Endodermal cell (in vitro differentiated cells): ENCODE measurements around the gene TRAF3. TPM values are rescaled to one million over a fixed set of nuclear protein-coding genes. Genes with fewer than 3 reads are reported as not detected.

Experiments
- DNase-seq: peaks from one replicate; pipeline ENCODE4 v3.0.0-alpha.2; 2017
- H3K27ac ChIP-seq: 2 replicates; pipeline ENCODE4 v1.5.1; 2013; ENCODE audit warnings: mild to moderate bottlenecking, low read depth, low read length, moderate library complexity
- H3K27me3 ChIP-seq: 2 replicates; pipeline ENCODE4 v1.6.1; 2013; ENCODE audit warnings: mild to moderate bottlenecking, low read length, moderate library complexity; ENCODE audit not compliant: insufficient read depth, control insufficient read depth, poor library complexity, severe bottlenecking
- H3K36me3 ChIP-seq: 2 replicates; pipeline ENCODE4 v1.7.0; 2013; ENCODE audit warnings: mild to moderate bottlenecking, low read length, moderate library complexity; ENCODE audit not compliant: control insufficient read depth, insufficient read depth
- H3K4me1 ChIP-seq: one replicate; pipeline ENCODE4 v1.7.0; 2013; ENCODE audit warnings: low read length; ENCODE audit not compliant: control insufficient read depth, insufficient read depth
- H3K4me3 ChIP-seq: 2 replicates; pipeline ENCODE4 v1.5.1; 2013; ENCODE audit warnings: mild to moderate bottlenecking, low read length, moderate library complexity
- H3K9ac ChIP-seq: 2 replicates; pipeline ENCODE4 v1.6.1; 2013; ENCODE audit warnings: mild to moderate bottlenecking, low read length, moderate library complexity; ENCODE audit not compliant: poor library complexity, severe bottlenecking; ENCODE audit errors: extremely low read depth
- H3K9me3 ChIP-seq: 2 replicates; pipeline ENCODE4 v1.6.1; 2013; ENCODE audit warnings: mild to moderate bottlenecking, low read length, moderate library complexity; ENCODE audit not compliant: control insufficient read depth
- H3K27ac Mint-ChIP-seq: 2 replicates; pipeline ENCODE4 v1.8.0; 2020; ENCODE audit warnings: mixed read lengths
- H3K27me3 Mint-ChIP-seq: 2 replicates; pipeline ENCODE4 v1.8.0; 2021; ENCODE audit warnings: mild to moderate bottlenecking, mixed read lengths; ENCODE audit not compliant: insufficient read depth
- H3K36me3 Mint-ChIP-seq: 2 replicates; pipeline ENCODE4 v1.8.0; 2020; ENCODE audit warnings: low read depth, mixed read lengths
- H3K4me1 Mint-ChIP-seq: 2 replicates; pipeline ENCODE4 v1.8.0; 2020; ENCODE audit warnings: mixed read lengths
- H3K4me3 Mint-ChIP-seq: 2 replicates; pipeline ENCODE4 v1.8.0; 2020; ENCODE audit warnings: mild to moderate bottlenecking, moderate library complexity, mixed read lengths
- H3K9me3 Mint-ChIP-seq: 2 replicates; pipeline ENCODE4 v1.8.0; 2020; ENCODE audit warnings: mild to moderate bottlenecking, mixed read lengths
- CTCF ChIP-seq: fragments of 200-600 bp; sonication (generic); conservative IDR thresholded peaks from 2 replicates; pipeline ENCODE4 v1.5.0; 2021; ENCODE audit warnings: antibody characterized with exemption, mild to moderate bottlenecking
- WGBS, 2 experiments: methylation state at CpG; one replicate each; pipeline versions ENCODE4 v1.1.5 to v1.1.7; 2013; ENCODE audit warnings: missing lambda C conversion rate in 2 of 2, mixed read lengths in 1 of 2; ENCODE audit not compliant: insufficient coverage in 1 of 2, insufficient read length in 1 of 2; 5-methylcytosine and 5-hydroxymethylcytosine counted together
- total RNA-seq, 2 donors: library from RNA; stranded (reverse); fragmentation: NEBNext Ultra II Directional in 1 of 2; extraction: Animal tissue kit (Norgen Biotek cat#: 25700) in 1 of 2; gene quantifications; 2 replicates in 1 of 2; 3 replicates in 1 of 2; pipeline ENCODE4 v1.2.1, GENCODE V29; 2021

TRAF3 gene
- total RNA-seq, 2 donors from 2014 or later: 16.7 to 23.8 TPM

DNA sequence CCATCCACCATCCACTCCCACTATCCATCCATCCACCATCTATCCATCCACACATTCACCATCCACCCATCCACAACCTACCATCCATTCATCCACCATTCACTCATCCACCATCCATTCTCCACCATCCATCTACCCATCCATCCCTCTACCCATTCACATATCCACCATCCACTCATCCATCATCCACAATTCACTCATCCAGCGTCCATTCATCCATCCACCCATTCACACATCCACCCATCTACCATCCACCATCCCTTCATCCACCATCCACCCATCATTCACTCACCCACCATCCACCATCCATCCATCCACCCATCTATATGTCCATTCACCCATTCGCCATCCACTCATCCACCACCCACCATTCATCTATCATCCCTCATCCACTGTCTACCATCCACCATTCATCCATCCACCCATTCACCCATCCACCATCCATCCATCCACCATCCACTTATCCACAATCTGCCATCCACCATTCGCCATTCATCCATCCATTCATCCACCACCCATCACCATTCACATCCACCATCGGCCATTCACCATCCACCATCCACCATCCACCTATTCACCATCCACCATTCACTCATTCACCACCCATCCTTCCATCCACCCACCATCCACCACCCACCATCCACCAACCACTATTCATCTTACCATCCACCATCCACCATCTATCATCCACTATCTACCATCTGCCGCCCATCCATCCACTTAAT, 143.2 kb downstream of the TRAF3 start:
- Mint-ChIP-seq H3K4me1 (no peaks in the 10 kb centered on the region), H3K9me3 (no peaks in the 10 kb centered on the region), H3K4me3 (no peak overlapping the region), H3K36me3 (no peaks in the 10 kb centered on the region), H3K27ac (no peak overlapping the region), H3K27me3 (peaks cover 13% of the 10 kb centered on the region)
- Histone ChIP-seq H3K4me1 (peaks cover 5% of the 10 kb centered on the region), H3K4me3 (no peak overlapping the region), H3K27ac (no peak overlapping the region), H3K9me3 (no peaks in the 10 kb centered on the region), H3K27me3 (peaks cover 51% of the 10 kb centered on the region), H3K36me3 (no peaks in the 10 kb centered on the region), H3K9ac (no peak overlapping the region)
- DNase-seq: no peak
- WGBS, 2 experiments: 88 to 89% methylated on average over 3 to 5 of the region's 5 CpGs
- no peak for TF ChIP-seq CTCF

DNA sequence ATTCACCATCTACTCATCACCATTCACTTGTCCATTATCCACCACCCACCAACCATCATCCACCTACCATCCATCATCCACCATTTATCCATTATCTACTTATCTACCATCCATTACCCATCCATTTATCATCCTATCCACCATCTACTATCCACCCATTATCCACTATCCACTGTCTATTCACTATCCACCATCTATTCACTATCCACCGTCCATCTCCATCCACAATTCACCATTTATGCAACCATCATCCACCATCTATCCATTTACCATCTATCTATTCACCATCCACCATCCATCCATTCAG, 143.7 kb downstream of the TRAF3 start:
- Histone ChIP-seq H3K9ac (no peak overlapping the region), H3K9me3 (no peaks in the 10 kb centered on the region), H3K4me3 (no peak overlapping the region), H3K27me3 (peaks cover 53% of the 10 kb centered on the region), H3K4me1 (peaks cover 5% of the 10 kb centered on the region), H3K27ac (no peak overlapping the region), H3K36me3 (no peaks in the 10 kb centered on the region)
- no peaks in the 10 kb centered on the region for H3K9me3 Mint-ChIP-seq
- H3K4me1 Mint-ChIP-seq: peaks cover 2% of the 10 kb centered on the region
- WGBS, 2 experiments: 80 to 86% methylated on average over 1 of the region's 1 CpG
- H3K27ac Mint-ChIP-seq: no peak overlapping the region
- no peaks in the 10 kb centered on the region for H3K36me3 Mint-ChIP-seq
- no peak for TF ChIP-seq CTCF
- no peak overlapping the region for H3K4me3 Mint-ChIP-seq
- H3K27me3 Mint-ChIP-seq: peaks cover 13% of the 10 kb centered on the region
- no peak for DNase-seq

DNA sequence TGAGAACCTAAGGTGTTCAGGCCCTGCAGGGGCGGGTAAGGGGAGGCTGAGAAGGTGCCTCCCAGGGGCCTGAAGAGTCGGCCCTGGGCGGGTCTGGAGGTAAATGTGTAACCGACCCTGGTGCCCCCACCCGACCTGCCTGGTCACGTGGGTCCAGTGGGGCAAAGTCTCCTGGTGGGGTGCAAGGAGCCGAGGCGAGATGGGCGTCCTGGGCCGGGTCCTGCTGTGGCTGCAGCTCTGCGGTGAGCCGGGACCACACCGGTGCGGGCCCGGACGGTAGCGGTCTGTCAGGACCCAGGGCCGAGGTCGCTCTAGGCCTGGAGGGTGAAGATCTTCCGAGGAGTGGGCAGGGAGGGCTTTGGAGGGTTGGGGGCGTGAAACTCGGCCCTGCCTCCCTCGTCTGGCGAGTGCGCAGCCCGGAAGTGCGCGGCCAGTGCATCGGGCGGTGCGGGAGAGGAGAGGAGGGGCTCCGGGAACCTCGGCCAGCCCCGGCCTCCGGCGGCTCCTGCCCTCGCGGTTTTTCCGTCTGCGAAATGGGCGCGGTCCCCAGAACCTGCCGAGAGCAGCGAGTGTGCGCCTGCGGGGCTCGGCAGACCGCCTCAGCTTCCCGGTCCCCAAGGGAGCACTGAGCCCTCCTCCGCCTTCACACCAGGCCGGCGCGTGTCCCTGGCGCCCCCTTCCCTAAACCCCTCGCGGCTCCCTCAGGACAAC, 145.4 kb downstream of the TRAF3 start, which contains the start of gene AMN:
TSS of gene AMN (plus strand) at position 174 of the 711 bp plus-strand sequence. CDS start at position 200, 26 bp downstream.
- 15 to 25% methylated on average over 11 to 56 of the region's 56 CpGs for WGBS, 2 experiments
- peak; percentile 69 for DNase-seq
- Histone ChIP-seq H3K4me1 (peaks cover 5% of the 10 kb centered on the region), H3K27me3 (peaks cover 70% of the 10 kb centered on the region), H3K9ac (no peak within 1 kb of the TSS), H3K36me3 (no peaks in the 10 kb centered on the region), H3K9me3 (no peaks in the 10 kb centered on the region), H3K4me3 (peak within 1 kb of the TSS; percentile 69), H3K27ac (no peak within 1 kb of the TSS)
- TF ChIP-seq CTCF: no peak
- peaks cover 6% of the 10 kb centered on the region for H3K4me1 Mint-ChIP-seq
- H3K36me3 Mint-ChIP-seq: no peaks in the 10 kb centered on the region
- no peak within 1 kb of the TSS for H3K4me3 Mint-ChIP-seq
- H3K9me3 Mint-ChIP-seq: no peaks in the 10 kb centered on the region
- no peak within 1 kb of the TSS for H3K27ac Mint-ChIP-seq
- H3K27me3 Mint-ChIP-seq: peaks cover 19% of the 10 kb centered on the region
